ENCODE data around the gene BHLHE23. TPM values are rescaled to one million over a fixed set of nuclear protein-coding genes. Genes with fewer than 3 reads are reported as not detected.

BHLHE23 gene
- total and polyA plus RNA-seq, 2 donors from 2014 or later: not detected

GRCh38 chr20:63009988-63010769, 3.4 kb upstream of the BHLHE23 start:
- no peak for TF ChIP-seq CTCF (IDR thresholded peaks at IDR 0.05; ENCODE audit: borderline replicate concordance, extremely low read depth, insufficient read depth)
- Histone ChIP-seq H3K4me3 (ENCODE audit: low read length in 3 of 3) (no peak overlapping the region), H3K27me3 (ENCODE audit: control insufficient read depth, insufficient read depth, low read length) (peaks cover 29% of the 10 kb centered on the region), H3K4me1 (ENCODE audit: control insufficient read depth in 2 of 3, insufficient read depth in 2 of 3, low read depth in 1 of 3, low read length in 3 of 3) (no peaks in the 10 kb centered on the region), H3K36me3 (ENCODE audit: control insufficient read depth in 2 of 3, insufficient read depth in 3 of 3, low read length in 3 of 3) (no peaks in the 10 kb centered on the region), H3K9ac (ENCODE audit: low read length in 3 of 3) (no peak overlapping the region), H3K27ac (ENCODE audit: low read depth in 2 of 2, low read length in 2 of 2) (no peak overlapping the region), H3K9me3 (ENCODE audit: control insufficient read depth in 2 of 3, insufficient read depth in 1 of 3, low read length in 3 of 3) (peaks cover 0 to 17% (median 0%) of the 10 kb centered on the region in 3 donors)
- intact Hi-C loops (cut with DNase I): loop anchor here (10.0 kb wide), 1 partner anchor 115 kb away; no protein-coding TSS in a partner anchor
- FAIRE-seq (no peak), DNase-seq (peak in 1 of 5 donors; percentile 57)

GRCh38 chr20:63009045-63009961, 2.5 kb upstream of the BHLHE23 start:
- intact Hi-C loops (cut with DNase I): loop anchor here (10.0 kb wide), 1 partner anchor 115 kb away; no protein-coding TSS in a partner anchor
- no peak overlapping the region for H3K9ac ChIP-seq (ENCODE audit: low read length in 3 of 3)
- no peaks in the 10 kb centered on the region for H3K36me3 ChIP-seq (ENCODE audit: control insufficient read depth in 2 of 3, insufficient read depth in 3 of 3, low read length in 3 of 3)
- peaks cover 0 to 17% (median 0%) of the 10 kb centered on the region in 3 donors for H3K9me3 ChIP-seq (ENCODE audit: control insufficient read depth in 2 of 3, insufficient read depth in 1 of 3, low read length in 3 of 3)
- H3K27me3 ChIP-seq (ENCODE audit: control insufficient read depth, insufficient read depth, low read length): peaks cover 31% of the 10 kb centered on the region
- DNase-seq: peak in 4 of 5 donors; percentile 83 to 84 (median 84)
- H3K4me1 ChIP-seq (ENCODE audit: control insufficient read depth in 2 of 3, insufficient read depth in 2 of 3, low read depth in 1 of 3, low read length in 3 of 3): no peaks in the 10 kb centered on the region
- H3K27ac ChIP-seq (ENCODE audit: low read depth in 2 of 2, low read length in 2 of 2): no peak overlapping the region
- FAIRE-seq: no peak
- peak; percentile 93 for TF ChIP-seq CTCF (IDR thresholded peaks at IDR 0.05; ENCODE audit: borderline replicate concordance, extremely low read depth, insufficient read depth)
- H3K4me3 ChIP-seq (ENCODE audit: low read length in 3 of 3): no peak overlapping the region

GRCh38 chr20:63008541-63009044, 1.8 kb upstream of the BHLHE23 start:
- no peak for FAIRE-seq
- H3K9me3 ChIP-seq (ENCODE audit: control insufficient read depth in 2 of 3, insufficient read depth in 1 of 3, low read length in 3 of 3): peaks cover 0 to 12% (median 0%) of the 10 kb centered on the region in 3 donors
- no peak overlapping the region for H3K4me3 ChIP-seq (ENCODE audit: low read length in 3 of 3)
- H3K4me1 ChIP-seq (ENCODE audit: control insufficient read depth in 2 of 3, insufficient read depth in 2 of 3, low read depth in 1 of 3, low read length in 3 of 3): no peaks in the 10 kb centered on the region
- peaks cover 38% of the 10 kb centered on the region for H3K27me3 ChIP-seq (ENCODE audit: control insufficient read depth, insufficient read depth, low read length)
- no peak for TF ChIP-seq CTCF (IDR thresholded peaks at IDR 0.05; ENCODE audit: borderline replicate concordance, extremely low read depth, insufficient read depth)
- no peak overlapping the region for H3K27ac ChIP-seq (ENCODE audit: low read depth in 2 of 2, low read length in 2 of 2)
- DNase-seq: no peak
- H3K36me3 ChIP-seq (ENCODE audit: control insufficient read depth in 2 of 3, insufficient read depth in 3 of 3, low read length in 3 of 3): no peaks in the 10 kb centered on the region
- H3K9ac ChIP-seq (ENCODE audit: low read length in 3 of 3): no peak overlapping the region
- intact Hi-C loops (cut with DNase I): loop anchor here (10.0 kb wide), 1 partner anchor 114 kb away; no protein-coding TSS in a partner anchor

All from kidney (tissue), 14 donors.